HepG2 (cell line): ENCODE data around the gene ATG5. TPM values are rescaled to one million over a fixed set of nuclear protein-coding genes. Genes with fewer than 3 reads are reported as not detected.

Source experiments
- BRF2 ChIP-seq: sonication (generic); formaldehyde crosslinking; IDR thresholded peaks from 2 replicates; pipeline ENCODE4 v1.8.1; 2022; ENCODE audit warnings: mild to moderate bottlenecking, missing genetic modification reagents
- DDIT3 ChIP-seq: sonication (generic); formaldehyde crosslinking; IDR thresholded peaks from 2 replicates; pipeline ENCODE4 v1.4.0; 2020; ENCODE audit warnings: mild to moderate bottlenecking, missing genetic modification reagents
- DRAP1 ChIP-seq: IDR thresholded peaks from 2 replicates; pipeline ENCODE4 v1.6.1; 2016; ENCODE audit warnings: missing genetic modification reagents, missing compliant biosample characterization
- EHMT2 ChIP-seq: fragments of 200-600 bp; sonication (generic); IDR thresholded peaks from 2 replicates; pipeline ENCODE4 v1.7.0; 2017; ENCODE audit warnings: antibody characterized with exemption, low read depth, low read length, borderline replicate concordance
- HBP1 ChIP-seq: IDR thresholded peaks from 2 replicates; pipeline ENCODE4 v1.6.1; 2016; ENCODE audit warnings: low read depth, control low read depth
- HNF4A ChIP-seq: sonication (generic); formaldehyde crosslinking; IDR thresholded peaks from 2 replicates; pipeline ENCODE4 v1.4.0; 2020; ENCODE audit warnings: missing genetic modification reagents
- HOXA9 ChIP-seq: sonication (generic); formaldehyde crosslinking; IDR thresholded peaks from 2 replicates; pipeline ENCODE4 v1.8.1; 2022; ENCODE audit warnings: missing genetic modification reagents, mild to moderate bottlenecking, moderate library complexity, borderline replicate concordance
- JARID2 ChIP-seq: sonication (generic); formaldehyde crosslinking; IDR thresholded peaks from 2 replicates; pipeline ENCODE4 v1.8.1; 2023; ENCODE audit warnings: missing genetic modification reagents, inconsistent platforms; ENCODE audit not compliant: insufficient replicate concordance
- KMT2B ChIP-seq: IDR thresholded peaks from 2 replicates; pipeline ENCODE4 v1.6.1; 2016; ENCODE audit warnings: missing genetic modification reagents, missing compliant biosample characterization
- MAFG ChIP-seq: sonication (generic); formaldehyde crosslinking; IDR thresholded peaks from 2 replicates; pipeline ENCODE4 v1.5.1; 2020; ENCODE audit warnings: mild to moderate bottlenecking, missing genetic modification reagents
- MBNL3 ChIP-seq: fragments of 250-450 bp; sonication (Bioruptor Pico); conservative IDR thresholded peaks from 2 replicates; pipeline ENCODE4 v1.8.0; 2022; ENCODE audit warnings: mild to moderate bottlenecking, inconsistent platforms
- NFATC3 ChIP-seq: sonication (generic); formaldehyde crosslinking; IDR thresholded peaks from 2 replicates; pipeline ENCODE4 v1.5.1; 2020; ENCODE audit warnings: mild to moderate bottlenecking, missing genetic modification reagents
- PAWR ChIP-seq: sonication (generic); formaldehyde crosslinking; IDR thresholded peaks from 2 replicates; pipeline ENCODE4 v1.4.0; 2020; ENCODE audit warnings: missing genetic modification reagents, mild to moderate bottlenecking, borderline replicate concordance
- PRPF4 ChIP-seq: fragments of 200-400 bp; formaldehyde crosslinking; IDR thresholded peaks from 2 replicates; pipeline ENCODE4 v1.6.1; 2016; ENCODE audit warnings: low read length, low read depth; ENCODE audit not compliant: poor library complexity, severe bottlenecking
- RARG ChIP-seq: sonication (generic); formaldehyde crosslinking; IDR thresholded peaks from 2 replicates; pipeline ENCODE4 v1.4.0; 2020; ENCODE audit warnings: low read depth, mild to moderate bottlenecking, missing genetic modification reagents
- SKI ChIP-seq: fragments of 450-650 bp; IDR thresholded peaks from one replicate; pipeline ENCODE4 v1.6.1; 2018; ENCODE audit warnings: mild to moderate bottlenecking; ENCODE audit not compliant: partially characterized antibody
- SUZ12 ChIP-seq: fragments of 150-350 bp; IDR thresholded peaks from 2 replicates; pipeline ENCODE4 v1.6.1; 2014; ENCODE audit warnings: low read depth, low read length
- TEAD3 ChIP-seq: optimal IDR thresholded peaks from 2 replicates; pipeline ENCODE3; 2016; ENCODE audit warnings: borderline replicate concordance
- TOE1 ChIP-seq: sonication (generic); formaldehyde crosslinking; IDR thresholded peaks from 2 replicates; pipeline ENCODE4 v1.4.0; 2020; ENCODE audit warnings: mild to moderate bottlenecking, missing genetic modification reagents
- U2AF1 ChIP-seq: fragments of 200-400 bp; formaldehyde crosslinking; optimal IDR thresholded peaks from 2 replicates; pipeline ENCODE3; 2017; ENCODE audit warnings: mild to moderate bottlenecking, low read depth, low read length
- ZBTB7A ChIP-seq: sonication (generic); formaldehyde crosslinking; IDR thresholded peaks from 2 replicates; pipeline ENCODE4 v1.8.0; 2022; ENCODE audit warnings: mild to moderate bottlenecking, missing genetic modification reagents
- ZNF260 ChIP-seq: sonication (generic); formaldehyde crosslinking; IDR thresholded peaks from 2 replicates; pipeline ENCODE4 v1.4.0; 2020; ENCODE audit warnings: missing genetic modification reagents, low read depth, mild to moderate bottlenecking, borderline replicate concordance
- ZNF331 ChIP-seq: sonication (generic); formaldehyde crosslinking; IDR thresholded peaks from 2 replicates; pipeline ENCODE4 v1.4.0; 2020; ENCODE audit warnings: missing genetic modification reagents
- ZNF335 ChIP-seq: sonication (generic); formaldehyde crosslinking; IDR thresholded peaks from 2 replicates; pipeline ENCODE4 v1.4.0; 2020; ENCODE audit warnings: missing genetic modification reagents
- ZNF510 ChIP-seq: sonication (generic); formaldehyde crosslinking; IDR thresholded peaks from 2 replicates; pipeline ENCODE4 v1.4.0; 2020; ENCODE audit warnings: low read depth, mild to moderate bottlenecking, missing genetic modification reagents
- ZNF598 ChIP-seq: sonication (generic); formaldehyde crosslinking; IDR thresholded peaks from 2 replicates; pipeline ENCODE4 v1.5.1; 2020; ENCODE audit warnings: mild to moderate bottlenecking, missing genetic modification reagents, borderline replicate concordance
- ZNF782 ChIP-seq: sonication (generic); formaldehyde crosslinking; IDR thresholded peaks from 2 replicates; pipeline ENCODE4 v1.4.0; 2020; ENCODE audit warnings: missing genetic modification reagents, mild to moderate bottlenecking, borderline replicate concordance
- ZSCAN21 ChIP-seq: sonication (generic); formaldehyde crosslinking; IDR thresholded peaks from 2 replicates; pipeline ENCODE4 v1.8.0; 2022; ENCODE audit warnings: mild to moderate bottlenecking, missing genetic modification reagents, moderate library complexity, borderline replicate concordance
- polyA plus RNA-seq, 8 experiments: library from polyadenylated mRNA; depleted of rRNA in 3 of 8; stranded (reverse) in 7 of 8; unstranded in 1 of 8; fragments of >200 nt; fragmentation: Illumina TruSeq in 4 of 8; extraction: Trizol in 4 of 8; gene quantifications; 2 replicates each; pipeline versions ENCODE4 v1.2.1 to v1.2.3, GENCODE V29; 2011 to 2016; ENCODE audit warnings: low read depth in 4 of 8, missing spikeins in 1 of 8, mixed read lengths in 1 of 8; ENCODE audit not compliant: insufficient read depth in 1 of 8
- total RNA-seq, 5 experiments: library from RNA; depleted of rRNA; stranded (reverse); fragments of >200 nt; fragmentation: Illumina TruSeq; extraction: Trizol; gene quantifications; 2 replicates each; pipeline ENCODE4 v1.2.3, GENCODE V29; 2016; ENCODE audit warnings: low read depth in 1 of 5

The ATG5 gene
- total and polyA plus RNA-seq, 2 of the 13 experiments (the other 11 are each of a cell fraction or from before 2014, with no cell fraction given) = 21.3 to 48.0 TPM

- TF ChIP-seq RARG (CRISPR knock-in tag) (no peak), HOXA9 (no peak), NFATC3 (CRISPR knock-in tag) (no peak), ZNF331 (CRISPR knock-in tag) (peak; percentile 97), ZNF598 (CRISPR knock-in tag) (peak; percentile 83; the same call in 1 of the 2 replicates), DDIT3 (CRISPR knock-in tag) (no peak), ZBTB7A (CRISPR knock-in tag) (0 out of 2 replicates have a peak, but pooled peaks have one; percentile 26), SUZ12 (no peak), SKI (no peak), U2AF1 (no peak), ZNF260 (CRISPR knock-in tag) (no peak), ZSCAN21 (CRISPR knock-in tag) (no peak; the same call in 1 of the 2 replicates), JARID2 (no peak), TEAD3 (peak; percentile 66), BRF2 (0 out of 2 replicates have a peak, but pooled peaks have one; percentile 17), HNF4A (CRISPR knock-in tag) (peak; percentile 58), DRAP1 (peak; percentile 75; the same call in 1 of the 2 replicates), KMT2B (CRISPR knock-in tag) (peak; percentile 94), PAWR (CRISPR knock-in tag) (0 out of 2 replicates have a peak, but pooled peaks have one; percentile 65), ZNF782 (CRISPR knock-in tag) (peak; percentile 89; the same call in 1 of the 2 replicates), MBNL3 (CRISPR knock-in tag) (no peak), PRPF4 (no peak), TOE1 (no peak), HBP1 (peak; percentile 30; the same call in 1 of the 2 replicates), MAFG (CRISPR knock-in tag) (no peak), ZNF510 (CRISPR knock-in tag) (0 out of 2 replicates have a peak, but pooled peaks have one; percentile 79), ZNF335 (CRISPR knock-in tag) (peak; percentile 82; the same call in 1 of the 2 replicates), EHMT2 (no peak; the same call in 1 of the 2 replicates)
Observed at GRCh38 chr6:106325336-106326178, at the start of gene ATG5 (continued).
